HPDE6-E6E7 (cell line): ENCODE measurements around the gene SH3BP2.

ENCODE experiments used
- DNase-seq: peaks from one replicate; pipeline ENCODE4 v3.0.0; 2011; ENCODE audit warnings: missing footprints; ENCODE audit errors: extremely low spot score

The SH3BP2 gene

GRCh38 chr4:2856266-2856665, 63.4 kb downstream of the SH3BP2 start:
- no peak for DNase-seq

DNA sequence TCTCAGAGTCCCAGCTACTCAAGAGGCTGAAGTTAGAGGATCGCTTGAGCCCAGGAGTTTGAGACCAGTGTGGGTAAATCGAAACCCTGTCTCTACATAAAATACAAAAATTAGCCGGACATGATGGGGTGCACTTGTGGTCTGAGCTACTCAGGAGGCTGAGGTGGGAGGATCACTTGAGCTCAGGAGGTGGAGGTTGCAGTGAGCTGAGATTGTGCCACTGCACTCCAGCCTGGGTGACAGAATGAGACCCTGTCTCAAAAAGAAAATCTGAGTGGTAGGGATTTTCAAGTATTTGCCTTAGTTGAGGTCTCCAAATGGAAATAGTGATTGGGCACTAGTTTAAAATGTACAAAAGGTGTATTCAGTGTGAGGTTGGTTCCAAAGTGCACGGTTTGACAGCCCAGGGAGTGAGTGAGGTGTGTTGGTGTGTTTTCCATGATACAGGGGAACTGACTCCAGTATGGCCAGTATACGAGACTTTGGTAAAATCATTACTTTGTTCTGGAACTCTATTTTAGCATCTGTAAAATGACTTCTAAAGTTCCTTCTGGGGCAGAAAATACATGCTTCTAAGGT, 64.6 kb downstream of the SH3BP2 start:
- DNase-seq, result no peak

DNA sequence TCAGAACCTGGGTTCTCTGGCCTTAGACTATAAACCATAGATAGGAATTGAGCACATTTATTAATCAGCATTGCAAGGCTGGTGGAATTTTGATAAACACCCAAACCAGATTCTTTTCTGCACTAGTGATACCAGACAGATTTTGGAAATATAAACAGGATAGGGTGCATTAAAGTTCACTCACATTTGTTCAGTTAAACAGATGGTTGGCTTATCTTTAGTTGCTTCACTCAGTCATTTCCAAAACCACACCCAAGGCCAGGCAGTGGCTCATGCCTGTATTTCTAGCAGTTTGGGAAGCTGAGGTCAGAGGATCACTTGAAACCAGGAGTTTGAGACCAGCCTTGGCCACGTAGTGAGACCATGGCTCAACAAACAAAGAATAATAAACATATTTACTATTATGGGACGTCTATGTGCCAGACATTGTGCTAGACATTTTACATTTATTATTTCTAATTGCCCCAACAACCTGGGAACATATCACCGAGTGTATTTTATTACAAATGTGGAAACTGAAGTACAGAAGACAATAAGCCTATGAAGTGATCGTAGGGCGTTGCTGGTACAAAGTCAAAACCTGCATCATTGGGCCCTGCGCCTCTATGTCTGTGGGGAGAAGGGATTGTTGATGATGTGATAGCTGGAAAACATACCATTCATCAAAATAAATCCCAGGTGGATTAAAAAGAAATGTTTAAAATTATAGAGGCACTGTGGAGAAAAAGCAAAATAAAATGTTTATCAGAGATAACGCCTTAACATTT, 65.7 kb downstream of the SH3BP2 start:
- DNase-seq, result no peak

DNA sequence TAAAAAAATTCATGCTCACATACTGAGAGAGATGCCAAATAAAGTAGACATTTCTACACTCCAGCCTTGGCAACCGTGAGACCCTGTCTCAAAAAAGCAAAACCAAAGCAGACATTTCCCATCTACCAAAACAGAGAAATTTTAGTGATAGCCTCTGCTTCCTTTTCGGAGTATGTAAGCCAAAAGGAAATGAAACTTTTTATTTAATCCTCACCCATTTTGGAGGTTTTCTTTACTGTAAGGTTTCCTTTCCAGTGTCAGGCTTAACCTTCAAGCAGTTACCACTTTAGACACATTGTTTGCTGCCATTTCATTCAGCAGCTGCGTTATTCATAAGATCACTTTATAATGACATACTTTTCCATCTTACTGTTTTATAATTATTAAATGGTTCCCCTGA, 66.6 kb downstream of the SH3BP2 start:
- no peak for DNase-seq

GRCh38 chr4:2860391-2861348, 67.8 kb downstream of the SH3BP2 start:
- DNase-seq, result no peak

DNA sequence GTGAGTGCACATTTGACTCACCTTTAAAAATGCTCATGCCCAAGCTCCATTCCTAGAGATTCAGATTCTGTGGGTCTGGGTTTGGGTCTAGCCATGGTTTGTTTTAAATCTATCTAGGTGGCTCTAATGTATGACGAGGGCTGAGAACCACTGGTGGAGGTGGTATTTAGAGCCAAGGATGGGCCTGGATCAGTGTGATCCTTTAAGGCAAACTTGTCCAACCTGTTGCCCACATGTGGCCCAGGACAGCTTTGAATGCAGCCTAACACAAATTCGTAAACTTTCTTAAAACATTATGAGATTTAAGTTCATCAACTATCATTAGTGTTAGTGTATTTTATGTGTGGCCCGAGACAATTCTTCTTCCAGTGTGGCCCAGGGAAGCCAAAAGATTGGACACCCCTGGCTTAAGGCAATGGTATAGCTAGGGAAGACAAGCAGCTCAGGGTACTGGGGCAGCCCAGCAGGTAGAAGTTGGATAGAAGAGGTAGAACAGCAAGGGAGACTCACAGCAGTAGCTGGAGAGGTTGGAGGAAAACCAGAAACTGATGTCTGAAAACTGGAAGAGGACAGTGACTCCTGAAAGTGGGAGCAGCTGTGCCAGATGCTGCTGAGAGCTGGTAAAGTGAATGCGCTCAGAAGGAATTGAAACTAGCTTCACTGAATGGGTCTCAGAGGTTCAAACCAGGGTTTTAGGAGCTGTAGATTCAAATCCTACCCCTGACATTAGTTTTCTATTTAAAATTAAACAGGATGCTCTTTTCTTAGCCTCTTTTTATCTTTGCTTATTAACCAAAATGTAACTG, 68.9 kb downstream of the SH3BP2 start:
- no peak for DNase-seq

DNA sequence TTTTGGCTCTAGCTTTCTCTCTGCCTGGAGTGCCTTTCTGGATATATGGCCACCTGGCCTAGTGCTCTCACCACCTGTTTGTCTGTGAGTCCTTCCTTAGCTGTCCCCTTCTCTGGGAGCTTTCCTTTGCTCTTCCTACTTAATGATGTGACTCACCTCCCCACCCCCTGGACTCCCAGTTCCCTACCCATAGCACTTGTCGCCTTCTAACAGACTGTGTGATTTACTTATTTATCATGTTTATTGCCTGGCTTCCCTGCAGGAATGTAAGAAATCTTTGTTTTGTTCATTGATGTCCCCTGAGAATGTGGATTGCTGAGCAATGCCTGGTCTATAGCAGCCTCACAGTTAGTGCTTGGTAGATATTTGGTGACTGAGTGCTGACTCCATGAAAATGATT, 69.6 kb downstream of the SH3BP2 start:
- DNase-seq, result no peak

- no peak for DNase-seq
Measured at GRCh38 chr4:2863649-2864048, 70.8 kb downstream of the SH3BP2 start.

- DNase-seq, result no peak
Measured at GRCh38 chr4:2865196-2865780, 72.4 kb downstream of the SH3BP2 start.

- no peak for DNase-seq
Measured at GRCh38 chr4:2866160-2866861, 73.4 kb downstream of the SH3BP2 start.

DNA sequence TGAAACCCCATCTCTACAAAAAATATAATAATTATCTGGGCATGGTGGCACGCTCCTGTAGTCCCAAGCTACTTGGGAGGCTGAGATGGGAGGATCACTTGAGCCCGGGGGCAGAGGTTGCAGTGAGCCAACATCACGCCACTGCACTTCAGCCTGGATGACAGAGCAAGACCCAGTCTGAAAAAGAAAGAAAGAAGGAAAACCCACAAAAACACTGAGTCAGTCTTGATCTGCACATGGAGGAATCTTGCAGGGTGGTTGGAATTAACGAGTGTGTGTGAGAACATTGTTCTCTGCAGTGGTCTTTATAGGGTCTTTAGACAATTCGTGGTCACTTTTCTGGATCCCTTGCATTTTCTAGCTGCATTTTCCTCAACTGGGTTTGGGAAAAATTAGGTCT, 74.0 kb downstream of the SH3BP2 start:
- no peak for DNase-seq

- no peak for DNase-seq
Measured at GRCh38 chr4:2867758-2868491, 75.0 kb downstream of the SH3BP2 start.

DNA sequence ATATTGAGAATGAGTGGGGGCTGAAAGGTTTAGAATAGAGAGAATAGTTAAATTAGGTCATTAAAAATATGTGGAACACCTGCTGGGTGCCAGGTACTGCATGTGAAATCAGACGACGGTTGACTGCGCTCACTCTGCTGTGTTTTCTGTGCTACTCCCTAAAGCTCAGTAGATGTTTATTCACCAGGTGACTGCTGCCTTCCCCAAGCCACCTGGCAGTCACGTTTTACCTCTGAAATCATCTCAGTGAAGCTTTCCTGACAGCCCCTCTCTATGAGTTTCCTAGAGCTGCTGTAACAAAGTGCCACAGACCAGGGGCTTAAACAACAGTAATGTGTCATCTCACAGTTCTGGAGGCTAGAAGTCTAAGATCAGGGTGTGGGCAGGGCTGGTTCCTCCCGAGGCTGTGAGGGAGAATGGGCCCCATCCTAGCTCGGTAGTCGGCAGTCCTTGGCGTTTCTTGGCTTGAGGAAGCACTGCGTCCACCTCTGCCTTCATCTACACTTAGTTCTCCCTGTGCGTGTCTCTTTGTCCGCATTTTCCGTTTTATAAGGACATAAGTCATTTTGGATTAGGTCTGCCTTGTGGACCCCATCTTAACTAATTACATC, 76.1 kb downstream of the SH3BP2 start:
- DNase-seq, result no peak

DNA sequence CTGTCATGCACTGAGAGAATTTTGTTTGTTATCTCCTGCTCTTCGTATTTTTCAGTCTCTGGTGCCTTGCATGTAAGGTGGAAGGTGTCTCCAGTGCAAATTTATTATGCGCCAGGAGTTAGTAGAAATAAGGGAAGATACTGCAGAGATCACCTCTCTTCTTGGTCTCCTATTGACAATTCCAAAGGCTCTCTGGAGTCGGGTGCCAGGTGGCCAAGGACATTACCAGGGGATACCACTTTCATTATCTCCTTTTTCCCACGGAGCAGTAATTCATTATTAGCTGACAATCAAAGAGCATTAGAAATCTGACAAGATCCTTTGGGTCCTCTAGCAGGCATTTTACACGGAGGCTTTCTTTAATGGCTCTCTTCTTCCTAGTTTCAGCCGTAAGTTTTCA, 76.8 kb downstream of the SH3BP2 start:
- no peak for DNase-seq

DNA sequence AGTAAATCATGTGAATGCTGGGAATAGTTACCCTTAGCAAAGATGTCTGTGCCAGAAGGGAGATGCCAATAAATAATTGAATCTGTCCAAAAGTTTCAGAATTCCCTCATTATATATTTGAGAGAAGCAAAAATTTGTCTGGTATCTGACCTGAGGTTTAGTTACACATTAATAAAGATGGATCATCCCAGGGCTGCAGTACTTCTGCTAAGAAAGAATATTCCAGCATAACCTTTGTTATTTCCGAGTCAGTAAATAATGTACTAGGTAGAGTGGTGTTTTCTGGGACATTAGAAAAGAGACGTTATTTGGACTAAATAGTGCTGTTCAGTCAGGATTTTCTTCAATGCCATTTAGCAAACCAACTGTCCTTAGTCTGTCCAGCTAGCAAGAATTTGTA, 77.2 kb downstream of the SH3BP2 start:
- DNase-seq, result no peak

- DNase-seq, result no peak
Measured at GRCh38 chr4:2871466-2871865, 78.6 kb downstream of the SH3BP2 start.

DNA sequence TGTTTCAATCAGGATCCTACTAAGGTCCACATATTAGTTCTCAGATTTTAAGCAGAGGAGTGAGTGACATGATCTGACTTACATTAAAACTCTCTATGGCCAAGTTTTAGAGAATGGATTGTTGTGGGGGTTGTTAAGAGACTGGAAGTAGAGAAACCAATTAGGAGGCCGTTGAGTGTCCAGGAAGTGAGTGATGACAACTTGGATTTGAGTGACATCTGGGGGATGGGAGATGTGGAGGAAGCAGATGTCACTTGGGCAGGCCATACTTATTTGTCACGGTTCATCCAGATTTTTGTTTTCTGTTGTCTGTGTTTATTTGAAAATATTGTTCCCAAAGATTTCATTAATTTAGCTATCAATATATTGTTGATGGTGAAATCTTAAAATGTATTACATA, 79.0 kb downstream of the SH3BP2 start:
- no peak for DNase-seq

DNA sequence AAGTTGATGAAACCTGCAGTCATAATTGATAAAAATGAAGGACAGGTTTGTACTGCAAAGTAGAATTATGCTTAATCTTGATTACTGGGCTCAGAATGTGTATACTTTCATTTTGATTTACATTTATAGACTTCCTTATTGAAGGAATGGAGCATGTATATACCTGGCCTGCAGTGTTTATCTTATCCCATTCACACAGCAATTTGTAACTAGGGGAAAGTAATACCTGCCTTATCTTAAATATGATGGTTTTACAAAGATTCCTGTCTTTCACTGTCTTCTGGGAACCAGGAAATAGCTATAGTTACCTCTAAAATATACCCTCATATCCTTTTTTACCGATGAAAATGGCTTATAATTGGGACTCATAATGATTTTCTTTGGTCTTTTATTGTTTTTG, 80.4 kb downstream of the SH3BP2 start:
- no peak for DNase-seq

DNA sequence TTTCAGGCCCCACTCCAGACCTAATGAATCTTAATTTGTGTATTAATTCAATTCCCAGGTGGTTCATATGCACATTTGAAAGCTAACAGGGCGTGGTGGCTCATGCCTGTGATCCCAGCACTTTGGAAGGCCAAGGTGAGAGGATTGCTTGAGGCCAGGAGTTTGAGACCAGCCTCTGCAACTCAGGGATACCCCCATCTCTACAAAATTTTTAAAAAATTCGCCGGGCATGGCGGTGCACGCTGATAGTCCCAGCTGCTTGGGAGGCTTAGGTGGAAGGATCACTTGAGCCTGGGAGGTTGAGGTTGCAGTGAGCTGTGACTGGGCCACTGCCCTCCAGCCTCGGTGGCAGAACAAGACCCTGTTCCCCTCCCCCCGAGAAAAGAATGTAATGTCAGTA, 82.0 kb downstream of the SH3BP2 start:
- DNase-seq, result no peak

- DNase-seq, result no peak
Measured at GRCh38 chr4:2875556-2875955, 82.7 kb downstream of the SH3BP2 start.
